GM23248 (cell line): Measurements from ENCODE around the gene DACH1.

Source experiments
- EZH2 ChIP-seq: fragments of 200-600 bp; sonication (generic); IDR thresholded peaks from 2 replicates; pipeline ENCODE4 v1.6.1; 2018; ENCODE audit warnings: antibody characterized with exemption, mild to moderate bottlenecking; ENCODE audit not compliant: insufficient read depth, poor library complexity, severe bottlenecking
- EZH2phosphoT487 ChIP-seq: fragments of 200-600 bp; sonication (generic); IDR thresholded peaks from 2 replicates; pipeline ENCODE4 v1.6.1; 2018; ENCODE audit warnings: antibody characterized with exemption, moderate library complexity, mild to moderate bottlenecking, low read depth; ENCODE audit not compliant: insufficient read depth

GRCh38 chr13:71644579-71644978 lies 222.4 kb downstream of the DACH1 start:
- no peak for TF ChIP-seq EZH2
- TF ChIP-seq EZH2phosphoT487: no peak
